A673 (cell line): ENCODE data around the gene TIGD3.

Experiments
- CTCF ChIP-seq: fragments of 300-800, 200-600 bp; sonication (generic); conservative IDR thresholded peaks from 2 replicates; pipeline ENCODE4 v1.5.1; 2017; ENCODE audit warnings: low read depth, mild to moderate bottlenecking, antibody characterized with exemption, low read length, moderate library complexity, mixed read lengths
- EZH2 ChIP-seq: fragments of 200-600 bp; sonication (generic); IDR thresholded peaks from 2 replicates; pipeline ENCODE4 v1.6.1; 2017; ENCODE audit warnings: borderline replicate concordance, low read depth, mild to moderate bottlenecking, mixed read lengths, antibody characterized with exemption, low read length; ENCODE audit not compliant: poor library complexity, severe bottlenecking

- TF ChIP-seq CTCF (no peak), EZH2 (no peak)
Observed at GRCh38 chr11:65353376-65353775, 1.2 kb upstream of the TIGD3 start.
